NCI-H1417 (cell line): ENCODE data around the gene ARAF.

Experiments used
- DNase-seq, 3 experiments: peaks; one replicate each; lab custom pipeline; 2025; lab: John Stamatoyannopoulos, UW

ARAF gene

DNA sequence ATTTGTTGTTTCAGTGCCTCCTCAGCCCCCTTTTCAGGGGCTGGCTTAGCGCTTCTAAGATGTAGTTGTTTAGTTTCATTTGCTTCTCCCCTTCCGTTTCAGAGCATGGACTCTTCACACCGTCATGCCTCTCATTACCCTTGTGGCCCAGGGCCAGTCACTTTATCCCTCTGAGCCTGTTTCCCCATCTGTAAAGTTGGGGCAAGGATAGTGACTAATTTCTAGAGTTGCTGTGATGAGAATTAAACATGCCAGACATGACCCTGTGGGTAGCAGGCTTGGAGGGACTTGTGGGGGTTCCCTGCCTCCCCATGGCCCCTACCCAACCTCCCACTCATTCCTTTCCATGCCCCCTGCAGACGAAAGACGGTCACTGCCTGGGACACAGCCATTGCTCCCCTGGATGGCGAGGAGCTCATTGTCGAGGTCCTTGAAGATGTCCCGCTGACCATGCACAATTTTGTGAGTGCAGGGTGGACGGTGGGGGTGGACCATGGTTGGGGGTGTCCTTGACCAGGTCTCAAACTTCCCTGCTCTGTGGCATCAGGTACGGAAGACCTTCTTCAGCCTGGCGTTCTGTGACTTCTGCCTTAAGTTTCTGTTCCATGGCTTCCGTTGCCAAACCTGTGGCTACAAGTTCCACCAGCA is 3.6 kb downstream of the ARAF start:
- no peak for DNase-seq

DNA sequence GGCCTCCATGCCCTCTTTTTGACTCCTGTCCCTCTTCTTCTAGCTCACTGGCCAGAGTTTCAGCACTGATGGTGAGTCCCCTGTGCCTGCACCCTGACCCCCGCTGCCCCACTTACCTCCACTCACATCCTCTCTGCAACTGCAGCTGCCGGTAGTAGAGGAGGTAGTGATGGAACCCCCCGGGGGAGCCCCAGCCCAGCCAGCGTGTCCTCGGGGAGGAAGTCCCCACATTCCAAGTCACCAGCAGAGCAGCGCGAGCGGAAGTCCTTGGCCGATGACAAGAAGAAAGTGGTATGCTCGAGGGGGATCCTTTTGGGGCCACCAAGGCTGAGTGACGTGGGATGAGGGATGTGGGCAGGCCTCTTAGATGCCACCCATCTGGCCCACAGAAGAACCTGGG is 5.8 kb downstream of the ARAF start:
- no peak for DNase-seq

DNA sequence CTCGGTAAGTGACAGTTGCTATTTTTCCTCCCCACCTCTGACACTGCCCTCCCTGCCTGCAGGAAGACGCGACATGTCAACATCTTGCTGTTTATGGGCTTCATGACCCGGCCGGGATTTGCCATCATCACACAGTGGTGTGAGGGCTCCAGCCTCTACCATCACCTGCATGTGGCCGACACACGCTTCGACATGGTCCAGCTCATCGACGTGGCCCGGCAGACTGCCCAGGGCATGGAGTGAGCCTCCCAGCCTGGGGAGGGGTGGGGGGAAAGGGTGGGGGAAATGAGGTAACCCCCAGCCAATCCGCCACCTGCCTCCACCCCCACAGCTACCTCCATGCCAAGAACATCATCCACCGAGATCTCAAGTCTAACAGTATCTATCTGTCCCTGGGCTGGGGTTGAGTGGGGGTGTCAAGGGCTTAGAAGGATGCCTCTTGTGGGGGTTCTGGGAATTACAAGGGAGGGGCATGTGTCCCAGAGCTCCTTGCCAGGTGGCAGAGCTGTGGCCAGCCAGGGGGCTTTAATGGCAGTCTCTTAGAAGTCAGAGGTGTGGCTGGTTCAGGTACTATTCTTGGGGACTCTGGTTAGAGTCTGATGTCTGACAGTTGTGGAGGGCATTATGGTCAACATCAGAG is 7.8 kb downstream of the ARAF start:
- peak in 1 of 3 experiments; percentile 20 for DNase-seq

DNA sequence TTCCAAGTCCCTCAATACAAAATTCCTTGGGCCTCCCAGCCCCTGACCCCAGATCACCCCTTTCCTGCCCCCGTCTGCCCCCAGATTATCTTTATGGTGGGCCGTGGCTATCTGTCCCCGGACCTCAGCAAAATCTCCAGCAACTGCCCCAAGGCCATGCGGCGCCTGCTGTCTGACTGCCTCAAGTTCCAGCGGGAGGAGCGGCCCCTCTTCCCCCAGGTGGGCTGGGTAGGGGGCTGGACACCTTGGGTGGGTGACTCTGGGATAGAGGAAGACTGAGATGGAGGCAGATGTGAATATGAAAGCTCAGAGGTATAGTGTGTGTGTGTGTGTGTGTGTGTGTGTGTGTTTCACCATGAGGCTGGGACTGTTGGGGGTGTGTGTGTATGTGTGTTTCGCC is 9.8 kb downstream of the ARAF start:
- DNase-seq, result no peak

DNA sequence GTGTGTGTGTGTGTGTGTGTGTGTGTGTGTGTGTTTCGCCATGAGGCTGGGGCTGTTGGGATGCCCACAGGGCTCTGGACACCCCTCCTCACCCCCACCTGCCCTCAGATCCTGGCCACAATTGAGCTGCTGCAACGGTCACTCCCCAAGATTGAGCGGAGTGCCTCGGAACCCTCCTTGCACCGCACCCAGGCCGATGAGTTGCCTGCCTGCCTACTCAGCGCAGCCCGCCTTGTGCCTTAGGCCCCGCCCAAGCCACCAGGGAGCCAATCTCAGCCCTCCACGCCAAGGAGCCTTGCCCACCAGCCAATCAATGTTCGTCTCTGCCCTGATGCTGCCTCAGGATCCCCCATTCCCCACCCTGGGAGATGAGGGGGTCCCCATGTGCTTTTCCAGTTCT is 10.2 kb downstream of the ARAF start:
- no peak for DNase-seq

DNA sequence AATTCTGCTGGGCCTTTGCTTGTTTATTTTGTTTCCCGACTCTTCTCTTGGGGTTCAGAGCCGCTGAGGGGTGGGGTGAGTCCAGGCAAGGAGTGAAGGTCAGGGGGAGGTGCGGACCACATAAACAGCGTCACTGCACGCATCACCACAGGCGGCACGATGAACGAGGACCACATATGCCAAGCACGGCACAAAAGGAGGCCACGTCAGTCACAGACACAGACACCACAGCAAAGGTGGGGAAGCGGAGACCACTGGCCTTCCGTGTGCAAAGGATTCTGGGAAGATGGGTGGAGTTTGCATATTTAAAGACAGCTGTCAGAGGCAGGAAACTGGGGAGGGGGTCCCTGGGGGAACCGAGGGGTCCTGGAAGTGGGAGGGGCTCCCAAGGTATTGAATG is 10.9 kb downstream of the ARAF start:
- no peak for DNase-seq

DNA sequence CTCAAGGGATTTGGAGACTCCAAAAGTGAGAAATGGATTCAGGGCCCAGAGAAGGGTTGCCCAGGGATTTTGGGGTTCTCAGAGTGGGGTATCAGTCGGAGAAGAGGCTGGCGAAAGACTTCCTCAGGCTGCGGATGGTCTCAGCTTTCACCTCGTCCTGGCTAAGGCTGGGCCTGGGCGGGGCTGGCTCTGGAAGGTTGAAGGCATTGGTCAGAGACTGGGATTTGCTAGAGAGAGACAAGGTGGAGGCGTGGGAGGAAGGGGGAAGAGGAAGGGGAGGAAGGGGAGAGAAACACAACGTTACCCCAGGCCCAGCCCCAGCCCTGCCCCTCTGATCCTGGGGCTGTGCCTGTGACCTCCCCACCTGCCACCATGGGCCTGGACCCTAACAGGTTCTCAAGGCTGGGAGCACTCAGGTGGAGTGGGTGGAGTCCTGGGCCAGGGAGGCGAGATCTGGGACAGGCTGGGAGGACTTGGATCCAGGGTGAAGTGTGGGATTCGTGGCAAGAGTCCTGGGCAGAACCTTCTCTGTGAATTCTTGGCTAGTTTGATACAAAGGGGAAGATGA is 11.9 kb downstream of the ARAF start:
- no peak for DNase-seq

DNA sequence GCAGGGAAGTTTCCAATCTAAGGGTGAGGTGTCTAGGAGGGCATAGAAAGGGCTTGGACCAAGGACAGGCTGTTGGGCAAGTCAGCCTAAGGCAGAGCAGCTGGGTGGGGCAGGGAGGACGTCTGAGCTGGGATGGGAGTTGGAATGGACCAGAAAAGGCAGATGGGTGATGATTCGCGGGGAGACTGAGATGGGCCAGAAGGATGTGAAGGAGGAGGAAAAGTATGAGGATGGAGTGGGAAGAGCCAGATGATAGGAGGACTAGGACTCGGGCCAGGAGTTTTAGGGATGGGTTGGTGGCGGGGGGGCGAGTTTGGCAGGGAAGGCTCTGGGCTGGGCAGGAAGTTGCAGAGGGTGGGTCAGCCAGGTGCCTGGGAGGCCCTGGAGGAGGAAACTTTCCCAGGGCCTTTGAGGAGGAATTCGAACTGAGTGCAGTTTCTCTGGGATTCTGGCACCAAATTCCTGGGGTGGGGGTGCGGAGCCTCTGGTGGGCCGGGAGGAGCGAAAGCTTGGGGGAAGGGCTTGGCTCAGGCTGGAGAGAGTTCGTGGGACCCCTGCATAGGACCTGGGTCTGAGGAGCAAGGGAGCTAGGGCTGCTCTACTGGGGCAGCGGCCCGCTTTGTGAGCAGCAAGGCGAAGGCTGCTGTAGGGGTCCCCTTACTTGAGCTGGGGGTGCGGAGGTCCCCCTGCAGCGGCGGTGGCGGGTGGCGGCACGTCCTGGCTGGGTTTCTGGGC is 12.5 kb downstream of the ARAF start:
- no peak for DNase-seq

DNA sequence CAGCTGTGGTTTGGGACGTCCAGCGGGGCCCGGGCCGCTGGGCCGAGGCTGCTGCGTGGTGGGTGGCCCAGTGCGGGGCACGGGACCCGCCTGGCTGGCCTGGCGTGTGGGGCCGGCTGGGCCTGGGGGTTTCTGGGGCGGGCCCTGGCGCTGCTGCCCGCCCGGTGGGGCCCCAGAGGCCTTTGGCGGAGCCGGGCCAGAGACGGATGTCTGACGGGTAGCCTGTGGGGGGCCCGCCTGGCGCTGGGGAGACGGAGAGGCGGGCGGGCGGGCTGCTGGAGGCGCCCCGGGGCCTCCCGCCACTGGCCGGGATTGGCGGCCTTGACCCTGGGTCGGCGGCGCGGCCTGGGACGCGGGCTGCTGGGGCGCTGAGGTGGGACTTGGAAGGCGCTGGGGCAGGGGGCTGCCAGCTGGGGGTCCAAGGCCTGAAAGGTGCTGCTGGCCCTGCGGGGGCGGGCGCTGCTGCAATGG is 13.1 kb downstream of the ARAF start:
- DNase-seq, result no peak

DNA sequence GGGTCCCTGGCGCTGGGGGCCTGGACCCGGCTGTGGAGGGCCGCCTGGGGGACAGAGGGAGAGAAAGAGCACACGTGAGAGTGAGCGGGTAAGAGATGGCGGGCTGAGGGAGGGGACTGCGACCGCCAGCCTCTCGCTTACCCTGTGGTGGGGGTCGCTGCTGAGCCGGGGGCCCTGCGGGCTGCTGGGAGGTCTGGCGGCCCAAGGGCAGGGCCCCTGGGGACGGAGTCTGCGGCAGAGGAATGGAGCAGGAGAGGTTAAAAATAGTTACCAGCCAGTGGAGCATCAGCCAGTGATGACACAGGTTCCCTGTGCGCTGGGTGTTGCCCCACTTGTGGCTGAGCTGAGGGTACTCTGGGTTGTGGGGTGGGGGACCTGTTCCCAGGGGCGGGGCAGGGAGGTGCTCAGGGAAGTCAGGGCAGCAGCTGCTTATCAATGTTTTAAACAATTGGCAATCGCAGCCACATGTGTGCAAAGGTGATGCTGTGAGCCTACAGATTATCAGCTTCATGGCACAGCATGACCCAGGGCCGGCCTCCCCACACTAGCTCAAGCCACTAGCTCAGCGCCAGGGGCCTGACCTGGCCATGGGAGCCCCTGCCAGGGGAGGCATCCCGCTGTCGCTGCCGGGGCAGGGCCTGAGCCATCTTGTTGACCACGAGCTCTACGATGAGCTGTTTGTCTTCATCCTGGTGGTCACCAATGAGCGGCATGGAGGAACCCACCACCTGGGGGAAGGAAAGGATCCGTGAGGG is 13.7 kb downstream of the ARAF start:
- no peak for DNase-seq

DNA sequence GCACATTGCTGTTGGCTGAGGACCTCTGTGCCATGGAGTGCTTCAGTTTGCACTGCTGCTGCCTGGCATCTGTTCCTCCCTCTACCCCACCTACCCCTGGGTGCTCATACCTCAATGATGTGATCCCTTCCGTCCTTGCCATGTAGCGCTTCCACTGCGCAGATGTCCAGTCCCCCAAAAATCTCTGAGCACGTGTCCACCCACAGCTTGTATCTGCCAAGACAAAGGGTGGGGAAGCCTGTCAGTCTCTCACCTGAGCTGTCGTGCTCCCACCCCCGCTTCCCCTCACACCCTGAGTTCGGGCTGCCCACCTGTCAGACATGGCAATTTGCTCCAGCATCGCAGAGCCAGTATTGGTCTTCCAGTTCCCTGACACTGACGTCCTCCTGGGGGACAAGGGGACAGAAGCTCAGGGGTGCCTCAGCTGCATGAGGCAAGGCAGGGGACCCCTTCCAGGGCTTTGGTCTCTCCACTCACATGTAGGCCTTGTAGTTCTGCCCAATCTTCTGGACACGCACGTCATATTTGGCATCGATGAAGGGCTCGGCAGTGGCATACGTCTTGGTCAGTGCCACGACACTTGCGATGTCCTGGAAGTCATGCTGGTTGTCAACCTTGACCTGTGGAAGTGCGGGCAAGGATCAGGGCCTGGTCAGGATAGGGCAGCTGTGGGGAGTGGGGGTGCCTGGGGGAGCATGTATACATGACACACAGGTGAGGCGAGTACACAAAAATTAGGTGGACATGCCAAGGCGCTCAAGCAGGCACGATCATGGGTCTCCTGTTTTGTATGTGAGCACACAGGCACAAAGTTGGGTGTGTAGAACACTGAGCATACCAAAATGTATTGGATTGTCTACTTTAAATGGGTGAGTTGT is 15.3 kb downstream of the ARAF start:
- no peak for DNase-seq

DNA sequence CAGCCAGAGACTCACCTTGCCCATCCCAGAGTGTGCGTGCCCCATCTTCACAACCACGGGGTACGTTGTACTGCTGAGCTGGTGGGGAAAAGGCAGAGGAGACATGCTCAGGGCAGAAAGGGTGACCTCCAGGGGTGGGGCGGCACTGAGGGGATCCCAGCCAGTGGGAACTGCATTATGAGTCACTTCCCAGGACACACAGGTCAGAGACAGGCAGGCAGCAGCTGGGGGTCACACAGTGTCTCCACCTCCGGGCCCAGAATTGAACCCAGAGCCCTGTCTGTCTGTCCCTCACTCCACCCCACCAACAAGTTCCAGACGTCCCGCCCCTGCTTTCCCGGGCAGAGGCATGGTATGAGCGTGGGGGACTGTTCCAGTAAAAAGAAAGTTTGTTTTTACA is 16.4 kb downstream of the ARAF start:
- DNase-seq, result no peak

DNA sequence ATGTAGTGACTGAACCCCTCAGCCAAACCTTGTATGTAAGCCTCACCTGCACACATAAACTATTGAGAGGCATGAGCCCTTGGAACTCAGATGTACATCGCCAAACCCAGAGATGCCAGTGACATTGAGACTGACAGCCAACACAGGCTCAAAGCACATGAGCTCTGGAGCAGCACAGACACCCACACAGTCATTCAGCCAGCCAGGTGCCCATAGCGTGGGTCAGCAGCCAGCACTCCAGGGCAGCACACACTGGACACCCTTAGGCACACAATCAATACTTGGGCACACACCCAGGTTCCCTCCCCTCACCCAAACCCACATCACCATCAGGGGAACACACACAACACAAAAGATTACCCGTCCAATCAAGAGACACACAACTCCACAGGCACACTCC is 16.9 kb downstream of the ARAF start:
- DNase-seq, result no peak

DNA sequence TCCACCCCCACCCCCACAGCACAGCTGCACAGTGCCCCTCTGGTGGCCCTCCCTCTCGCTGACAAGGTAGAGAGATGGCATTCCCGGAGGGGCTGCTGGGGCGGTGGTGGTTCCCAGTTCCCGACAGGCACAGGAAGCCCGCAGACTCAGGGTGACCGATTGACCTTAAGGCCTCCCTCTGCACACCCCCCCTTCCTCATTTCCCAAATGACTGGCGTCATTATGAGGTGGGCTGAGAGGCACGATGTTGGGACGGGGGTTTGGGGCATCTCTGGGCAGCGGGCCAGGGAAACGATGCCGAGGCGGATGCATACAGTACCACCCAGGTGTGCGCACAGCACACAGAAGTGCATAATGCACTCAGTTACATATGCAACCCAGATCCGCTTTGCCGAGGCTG is 17.7 kb downstream of the ARAF start:
- DNase-seq, result no peak

DNA sequence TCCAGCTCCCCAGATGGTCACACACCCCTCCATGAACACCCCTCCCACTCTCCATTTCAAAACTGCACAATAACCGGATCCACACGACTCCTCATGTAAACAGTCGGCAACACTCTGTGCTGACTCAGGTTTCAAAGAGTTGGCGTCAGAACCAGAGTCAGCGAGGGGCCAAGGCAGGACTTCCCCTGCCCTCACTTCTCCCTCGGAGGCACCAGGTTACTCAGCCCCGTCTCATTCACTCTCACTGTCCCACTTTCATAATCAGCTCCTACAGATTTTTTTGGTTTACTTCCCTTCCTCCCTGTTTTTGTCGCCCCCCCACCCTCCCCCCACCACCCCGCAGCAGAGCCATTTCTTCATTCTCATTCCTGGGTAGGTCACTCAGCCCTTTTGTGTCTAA is 18.5 kb downstream of the ARAF start:
- no peak for DNase-seq

DNA sequence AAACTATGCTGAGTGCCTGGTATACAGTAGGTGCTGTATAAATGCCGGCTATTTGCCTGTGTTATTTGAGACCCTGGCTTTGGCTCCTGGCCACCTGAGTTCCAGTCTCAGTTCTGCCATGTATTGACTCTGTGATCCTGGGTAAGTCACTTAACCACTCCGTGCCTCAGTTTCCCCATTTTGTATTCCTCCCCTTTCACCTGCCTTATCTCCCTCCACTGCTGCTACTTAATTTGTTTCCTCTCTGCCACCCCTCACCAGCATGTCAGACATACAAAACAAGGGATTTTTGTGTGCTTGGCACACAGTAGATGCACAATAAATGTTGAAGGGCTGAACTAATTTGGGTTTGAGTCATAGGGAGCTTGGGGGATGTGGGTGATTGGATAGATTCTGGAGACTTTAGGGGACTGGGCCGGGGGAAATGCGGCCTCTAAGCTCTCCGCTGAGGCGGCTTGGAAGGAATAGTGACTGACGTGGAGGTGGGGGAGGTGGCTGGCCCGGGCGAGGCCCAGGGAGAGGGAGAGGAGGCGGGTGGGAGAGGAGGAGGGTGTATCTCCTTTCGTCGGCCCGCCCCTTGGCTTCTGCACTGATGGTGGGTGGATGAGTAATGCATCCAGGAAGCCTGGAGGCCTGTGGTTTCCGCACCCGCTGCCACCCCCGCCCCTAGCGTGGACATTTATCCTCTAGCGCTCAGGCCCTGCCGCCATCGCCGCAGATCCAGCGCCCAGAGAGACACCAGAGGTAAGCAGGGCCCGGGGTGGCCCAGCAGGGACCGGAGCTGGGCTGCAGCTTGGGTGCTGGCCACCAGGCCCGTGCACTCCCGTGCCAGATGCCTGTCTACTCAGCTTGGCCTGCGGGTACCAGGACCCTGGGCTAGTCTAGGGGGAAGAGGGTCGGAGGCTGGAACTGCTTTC is 21.0 kb downstream of the ARAF start, which contains the start of gene TIMP1:
Gene TIMP1 (plus strand): TSS at position 706 of the 917 bp plus-strand sequence. CDS start 980 bp downstream, outside the sequence.
- no peak for DNase-seq

DNA sequence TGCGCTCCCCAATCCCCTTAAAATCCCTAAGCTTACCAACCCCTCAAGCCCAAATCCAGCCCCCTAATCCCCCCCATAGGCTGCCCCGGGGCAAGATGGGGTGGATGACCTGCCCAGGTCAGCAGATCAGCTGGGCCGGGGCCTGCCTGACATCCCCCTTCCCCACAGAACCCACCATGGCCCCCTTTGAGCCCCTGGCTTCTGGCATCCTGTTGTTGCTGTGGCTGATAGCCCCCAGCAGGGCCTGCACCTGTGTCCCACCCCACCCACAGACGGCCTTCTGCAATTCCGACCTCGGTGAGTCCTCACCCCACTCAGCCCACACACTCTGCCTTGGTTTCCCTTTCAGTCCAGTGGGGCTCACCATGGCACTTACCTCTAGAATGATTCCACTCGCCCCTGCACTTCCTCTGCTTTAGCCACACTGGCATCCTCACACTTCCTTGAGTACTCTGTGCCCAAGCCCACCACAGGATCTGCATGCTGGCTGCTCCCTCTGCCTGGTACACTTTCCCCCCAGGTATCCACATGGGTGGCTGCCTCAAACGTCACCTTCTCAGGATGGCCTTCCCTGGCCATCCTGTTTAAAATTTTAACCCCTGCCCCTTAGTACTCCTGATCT is 22.3 kb downstream of the ARAF start:
- DNase-seq, result no peak

DNA sequence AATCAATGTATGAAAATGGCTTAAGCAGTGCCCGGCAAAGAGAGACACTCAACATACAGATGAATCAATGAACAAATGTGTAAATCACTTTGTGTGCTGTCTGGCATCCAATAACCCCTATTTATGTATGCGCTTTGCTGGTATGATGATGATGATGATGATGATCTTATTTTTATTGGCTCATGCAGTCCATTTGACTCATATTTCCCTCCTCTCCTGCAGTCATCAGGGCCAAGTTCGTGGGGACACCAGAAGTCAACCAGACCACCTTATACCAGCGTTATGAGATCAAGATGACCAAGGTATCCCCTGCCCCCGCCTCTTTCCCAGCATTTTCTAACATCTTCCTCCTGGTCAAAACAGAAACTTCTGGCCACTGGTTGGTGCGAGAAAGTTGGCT is 23.7 kb downstream of the ARAF start:
- DNase-seq, result no peak

DNA sequence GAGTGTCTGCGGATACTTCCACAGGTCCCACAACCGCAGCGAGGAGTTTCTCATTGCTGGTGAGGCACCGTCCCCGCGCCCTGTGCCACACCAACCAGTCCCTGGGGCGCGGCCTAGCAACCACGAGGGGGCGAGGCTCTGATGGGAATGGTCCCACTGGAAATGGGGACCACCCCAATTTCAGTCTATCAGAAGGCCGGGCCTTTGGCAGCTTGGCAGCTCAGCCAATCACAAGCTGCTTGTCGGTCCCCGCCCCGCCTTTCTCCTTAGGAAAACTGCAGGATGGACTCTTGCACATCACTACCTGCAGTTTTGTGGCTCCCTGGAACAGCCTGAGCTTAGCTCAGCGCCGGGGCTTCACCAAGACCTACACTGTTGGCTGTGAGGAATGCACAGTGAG is 24.3 kb downstream of the ARAF start:
- DNase-seq, result no peak
